Stimulated activated CD8-positive, alpha-beta memory T cell treated with anti-CD3 and anti-CD28 coated beads, Interleukin-7, amount 100 ng/mL, for 24 hours (primary cell): ENCODE measurements around the gene METAP1D.
A peak's percentile ranks its signal among the peaks of the same experiment; 100 is the strongest.
"Not testable (repeated sequence)": the region's sequence is repeated elsewhere in the genome, so short reads cannot be mapped to it uniquely, and the experiment has no call there.

ENCODE experiments used
- DNase-seq: peaks from one replicate; pipeline ENCODE4 v3.0.0-alpha.2; 2020; ENCODE audit warnings: low read depth

Gene METAP1D

DNA sequence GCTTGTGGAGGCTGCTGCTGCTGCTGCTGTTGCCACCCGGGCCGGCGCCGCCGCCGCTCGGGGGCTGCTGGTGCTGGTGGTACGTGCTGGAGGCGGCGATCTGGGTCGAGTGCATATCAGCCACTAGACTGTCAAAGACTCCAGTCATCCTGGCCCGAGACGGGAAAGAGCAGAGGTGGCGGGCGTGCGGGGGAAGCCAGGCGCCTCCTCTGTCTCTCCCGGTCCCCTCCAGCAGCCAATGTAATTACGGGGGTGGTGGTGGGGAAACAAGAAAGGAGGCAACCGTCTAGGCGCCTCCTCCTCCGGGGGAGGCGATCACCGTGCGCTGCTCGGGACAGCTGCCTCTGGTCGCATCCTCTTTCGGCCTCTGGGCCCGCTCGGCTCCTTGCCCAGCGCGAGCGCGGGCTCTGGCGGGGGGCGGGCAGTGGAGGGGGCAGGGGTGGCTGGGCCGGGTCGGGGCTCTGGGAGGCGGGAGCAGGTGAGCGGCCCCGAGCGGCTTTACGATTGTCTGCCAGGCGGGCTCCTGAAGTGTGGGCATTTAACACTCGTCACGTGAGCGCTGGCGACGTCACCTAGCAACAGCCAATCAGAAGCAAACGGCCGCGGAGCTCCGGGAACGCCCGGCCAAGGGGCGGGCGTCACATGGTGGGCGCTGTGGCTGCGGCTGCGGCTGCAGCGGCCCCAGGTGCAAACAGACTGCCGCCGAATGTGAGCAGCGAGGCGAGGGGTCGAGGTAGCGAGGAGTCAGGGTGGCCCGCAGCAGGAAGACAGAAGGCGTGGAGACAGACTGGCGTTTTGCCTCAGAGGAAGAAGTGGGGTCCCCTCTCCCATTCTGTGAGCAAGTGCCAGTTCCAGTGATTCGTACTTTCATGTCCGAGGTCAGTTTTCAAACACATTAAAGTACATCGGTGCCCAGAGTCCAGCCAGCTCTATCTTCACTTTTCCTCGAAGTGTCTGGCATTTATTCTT is 102.9 kb downstream of the METAP1D start, which contains the start of gene DLX2:
Gene DLX2 (minus strand): TSS at position 510 of the 969 bp plus-strand sequence. CDS start 362 bp downstream, at position 148.
- DNase-seq: peak; percentile 55

DNA sequence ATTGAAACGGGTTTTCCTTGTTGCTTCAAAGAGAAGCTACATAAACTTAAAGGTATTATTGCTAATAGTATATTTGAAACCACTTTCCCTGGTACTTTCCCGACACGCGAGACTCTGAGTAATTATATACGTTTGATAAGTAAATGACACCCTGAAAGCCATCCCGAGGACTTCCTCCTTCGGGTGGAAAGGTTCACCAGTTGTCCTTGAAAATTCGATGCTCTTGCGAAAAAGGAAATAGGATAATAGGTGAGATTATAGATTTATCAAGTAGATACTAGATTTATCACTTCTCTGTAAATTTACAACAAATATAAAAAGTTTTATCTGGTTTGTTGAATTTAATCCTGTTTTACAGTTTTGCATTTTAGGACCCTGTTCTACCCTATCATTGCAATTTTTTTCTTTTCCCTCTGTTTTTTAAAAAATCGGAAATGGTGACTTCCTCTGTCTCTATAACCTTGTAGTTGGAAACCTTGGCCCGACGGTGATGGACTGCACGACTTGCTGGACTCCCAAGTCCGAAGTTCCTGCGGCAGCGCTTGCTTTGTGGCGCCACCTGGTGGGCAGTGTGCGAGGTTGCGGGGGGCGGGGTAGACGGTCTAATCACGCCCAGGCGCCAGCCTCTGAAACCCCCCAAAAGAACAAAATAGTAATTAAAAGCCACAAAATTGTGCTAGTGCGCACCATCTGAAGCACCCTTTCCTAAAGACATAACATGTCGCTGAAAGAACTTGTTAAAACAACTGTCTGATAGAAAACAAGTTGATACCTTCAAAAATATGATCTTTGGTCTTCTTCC is 103.9 kb downstream of the METAP1D start:
- no peak for DNase-seq

- DNase-seq: no peak
Observed at GRCh38 chr2:172105471-172106107, 105.8 kb downstream of the METAP1D start.

DNA sequence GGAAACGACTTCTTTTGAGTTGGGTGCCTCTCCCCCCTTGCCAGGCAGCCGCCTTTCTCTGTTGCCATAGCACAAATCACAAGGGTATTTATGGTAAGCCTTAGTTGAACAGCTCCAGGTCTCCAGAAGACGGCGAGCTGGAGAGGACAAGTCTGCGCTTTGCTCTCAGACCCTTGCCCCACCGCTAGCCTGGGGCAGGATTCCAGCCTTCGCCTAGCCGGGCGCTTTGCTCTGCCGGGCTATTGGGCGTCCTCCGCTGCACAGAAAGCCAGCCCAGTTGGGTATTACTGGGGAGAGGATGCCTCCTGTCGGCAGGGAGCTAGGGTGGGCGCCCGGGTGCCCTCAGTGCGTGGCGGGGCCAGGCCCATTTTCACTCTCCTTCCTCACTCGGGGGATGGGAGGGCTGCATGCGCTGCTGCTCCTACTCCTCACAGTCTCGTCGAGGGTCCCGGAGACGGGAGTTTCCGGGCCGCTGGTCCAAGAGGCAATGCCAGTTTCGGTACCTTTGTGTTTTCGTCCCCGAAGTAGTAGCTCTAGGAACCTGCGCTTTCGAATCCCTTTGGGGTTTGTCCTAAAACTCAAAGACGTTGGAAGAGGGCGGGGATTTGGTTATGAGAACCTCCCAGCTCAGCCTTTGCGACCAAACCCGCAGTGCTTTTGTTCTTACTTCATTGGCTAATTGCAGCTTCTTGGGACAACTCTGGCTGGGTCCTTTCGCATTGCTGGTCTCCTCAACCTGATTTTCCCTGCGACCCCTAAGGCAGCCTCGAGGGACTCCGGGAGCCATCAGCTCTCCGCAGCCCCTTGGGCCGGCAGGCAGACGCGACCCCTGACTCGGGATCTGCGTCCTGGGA is 106.6 kb downstream of the METAP1D start:
- no peak for DNase-seq

DNA sequence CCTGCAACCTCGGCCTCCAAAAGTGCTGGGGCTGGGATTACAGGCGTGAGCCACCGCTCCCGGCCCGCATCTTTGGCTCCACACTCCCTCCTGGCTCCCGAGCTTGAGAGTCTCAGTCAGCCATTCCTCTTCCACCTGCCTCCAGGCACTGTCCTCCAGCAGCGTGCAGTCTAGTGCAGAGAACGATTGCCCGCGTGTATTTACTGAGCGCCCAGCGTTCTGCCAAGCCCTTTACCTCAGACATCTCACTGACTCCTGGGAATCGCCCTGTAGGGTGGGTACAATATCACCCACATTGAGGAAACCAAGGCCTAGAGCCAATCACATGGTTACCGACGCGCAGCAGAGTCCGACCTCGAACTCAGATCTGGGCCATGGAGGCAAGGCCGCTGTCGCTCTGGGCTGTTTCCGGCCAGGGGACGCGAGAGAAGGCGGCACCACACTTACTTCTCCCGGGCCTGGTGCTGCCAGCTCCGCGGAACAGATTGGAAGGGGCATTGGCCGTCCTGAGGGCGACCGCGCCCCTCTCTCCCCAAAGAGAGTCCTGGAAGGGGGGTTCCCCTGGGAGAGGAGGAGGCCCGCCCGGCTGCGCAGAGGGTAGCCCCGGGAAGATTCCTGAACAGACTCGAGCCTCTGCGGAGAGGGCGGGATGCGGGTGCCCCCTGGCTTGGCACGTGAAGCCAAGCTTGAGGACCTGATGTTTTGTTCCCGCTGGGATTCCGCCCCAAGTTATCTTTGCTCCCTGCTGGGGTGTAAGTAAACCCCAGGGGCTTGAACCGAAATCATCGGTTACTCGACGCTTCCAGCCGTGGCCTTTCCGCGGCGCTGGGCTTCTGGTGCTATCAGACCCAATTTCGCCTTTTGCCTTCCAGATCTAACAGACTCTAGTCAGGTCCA is 108.2 kb downstream of the METAP1D start:
- DNase-seq: no peak

DNA sequence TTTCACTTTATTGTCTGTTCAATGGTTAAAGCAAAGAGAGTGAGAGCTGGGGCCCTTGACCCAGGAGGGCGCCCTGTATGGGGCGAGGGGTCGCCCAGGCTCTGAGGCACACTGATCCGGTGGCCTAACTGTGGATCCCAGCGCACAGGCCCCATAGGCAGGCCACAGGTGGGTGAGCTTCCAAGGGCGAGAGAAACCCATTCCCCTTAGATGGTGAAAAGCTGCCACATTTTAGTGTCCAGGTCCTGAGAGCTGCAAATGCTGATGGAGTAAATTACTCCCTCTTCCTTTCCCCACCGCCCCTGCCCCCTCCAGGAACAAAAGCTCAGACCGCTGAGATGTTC is 108.8 kb downstream of the METAP1D start:
- DNase-seq: no peak

GRCh38 chr2:172109256-172109987 is 109.7 kb downstream of the METAP1D start:
- no peak for DNase-seq

DNA sequence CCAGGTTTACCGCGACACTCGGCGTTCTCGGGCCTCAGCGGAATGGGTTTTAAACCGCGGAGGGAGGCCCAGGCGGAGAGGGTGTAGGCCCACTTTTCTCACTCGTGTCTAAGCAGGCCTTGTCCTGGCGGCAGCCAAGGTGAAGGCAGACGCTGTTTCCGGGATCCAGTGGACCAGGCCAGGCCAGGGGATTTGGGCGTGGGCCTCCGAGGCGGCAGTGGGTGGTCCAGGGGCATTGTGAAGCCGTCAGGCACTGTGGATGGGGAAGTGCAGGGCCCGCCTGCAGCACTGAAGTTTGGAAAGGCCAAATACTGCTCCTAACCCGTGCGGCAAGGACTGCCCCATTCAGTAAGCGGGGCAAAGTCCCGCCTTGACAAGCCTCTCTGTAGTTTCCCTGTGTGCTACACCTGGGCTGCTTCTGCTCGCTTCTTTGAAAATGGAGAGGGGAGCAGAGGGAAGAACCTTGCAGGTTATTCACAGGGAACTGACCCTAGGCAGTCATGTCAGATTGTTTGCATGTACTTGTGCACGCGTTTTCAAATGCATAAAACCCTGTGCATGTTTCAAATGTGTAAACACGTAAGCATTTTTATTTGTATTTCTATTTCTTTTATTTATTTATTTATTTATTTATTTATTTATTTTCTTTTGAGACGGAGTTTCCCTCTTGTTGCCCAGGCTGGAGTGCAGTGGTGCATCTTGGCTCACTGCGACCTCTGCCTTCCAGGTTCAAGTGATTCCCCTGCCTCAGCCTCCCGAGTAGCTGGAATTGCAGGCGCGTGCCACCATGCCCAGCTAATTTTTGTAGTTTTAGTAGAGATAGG is 110.4 kb downstream of the METAP1D start:
- no peak for DNase-seq

DNA sequence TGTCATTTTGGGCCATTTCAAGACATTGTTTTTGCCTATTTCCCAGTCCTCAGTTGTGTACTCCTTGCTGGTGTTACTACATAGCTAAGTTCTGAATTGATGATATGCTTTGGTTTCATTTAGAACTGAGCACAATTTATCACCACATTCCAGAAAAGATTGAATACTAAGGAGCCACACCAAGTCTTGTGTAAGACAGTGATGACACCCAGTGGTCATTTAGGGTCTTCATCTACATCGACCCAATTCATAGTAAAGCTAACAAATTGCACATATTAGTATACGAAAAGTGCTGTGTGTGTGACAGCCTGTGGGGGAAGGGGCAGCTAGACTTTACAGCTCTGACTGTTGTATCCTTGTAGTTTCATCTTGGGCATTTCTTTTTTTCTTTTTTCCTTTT is 113.9 kb downstream of the METAP1D start:
- no peak for DNase-seq

- not testable (repeated sequence) for DNase-seq
Observed at GRCh38 chr2:172114176-172114575, 114.4 kb downstream of the METAP1D start.

- no peak for DNase-seq
Observed at GRCh38 chr2:172114579-172114978, 114.8 kb downstream of the METAP1D start.

DNA sequence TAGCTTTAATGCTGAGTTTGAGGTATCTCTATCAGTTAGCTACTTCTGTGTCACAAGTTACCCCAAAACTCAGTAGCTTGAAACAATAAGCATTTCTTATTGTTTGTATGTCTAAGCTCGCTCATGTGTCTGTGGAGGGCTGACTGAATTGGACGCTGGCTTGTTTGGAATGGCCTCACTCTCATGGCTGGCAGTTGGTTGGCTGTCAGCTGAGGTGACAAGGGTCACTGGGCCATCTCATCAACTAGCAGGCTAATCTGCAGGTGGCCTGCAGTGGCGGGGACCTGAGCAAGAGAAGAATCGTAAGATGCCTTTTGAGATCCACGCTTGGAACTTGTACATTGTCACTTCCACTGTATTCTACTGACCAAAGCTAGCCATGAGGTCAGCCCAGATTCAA is 116.4 kb downstream of the METAP1D start:
- DNase-seq: no peak

DNA sequence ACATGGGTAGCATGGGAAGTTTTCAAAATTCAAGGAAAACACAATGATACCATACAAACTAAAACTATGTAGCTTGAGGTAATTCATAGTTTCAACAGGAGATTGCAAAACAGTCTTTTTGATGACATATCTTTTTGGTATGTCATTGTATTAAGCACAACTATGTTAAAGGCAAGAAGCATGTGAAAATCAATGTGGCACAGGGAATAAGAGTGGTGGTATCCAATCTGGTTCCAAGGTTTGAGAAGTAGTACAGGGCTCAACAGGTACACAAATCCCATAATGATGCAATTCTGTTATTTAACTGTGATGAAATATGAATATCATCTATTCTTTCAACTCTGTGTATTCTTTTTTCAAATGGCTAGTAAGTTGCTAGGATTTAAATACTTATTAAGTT is 119.3 kb downstream of the METAP1D start:
- DNase-seq: no peak

DNA sequence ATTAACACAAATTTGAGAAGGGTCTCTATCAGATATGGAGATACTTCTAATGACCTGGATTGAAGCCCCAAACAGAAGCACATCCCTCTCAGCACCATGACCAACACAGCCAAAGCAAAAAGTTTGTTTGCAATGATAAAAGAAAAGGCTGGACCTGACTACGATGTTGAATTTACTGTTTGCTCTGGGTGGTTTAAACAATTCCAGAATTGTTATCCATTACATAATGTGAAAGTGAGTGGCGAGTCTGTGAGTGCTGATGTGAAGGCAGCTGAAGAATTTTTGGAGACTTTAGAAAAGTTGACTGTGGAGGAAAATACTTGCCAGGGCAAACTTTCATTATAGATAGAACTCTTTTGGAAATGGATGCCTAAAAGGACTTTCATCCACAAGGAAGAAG is 120.4 kb downstream of the METAP1D start:
- no peak for DNase-seq

DNA sequence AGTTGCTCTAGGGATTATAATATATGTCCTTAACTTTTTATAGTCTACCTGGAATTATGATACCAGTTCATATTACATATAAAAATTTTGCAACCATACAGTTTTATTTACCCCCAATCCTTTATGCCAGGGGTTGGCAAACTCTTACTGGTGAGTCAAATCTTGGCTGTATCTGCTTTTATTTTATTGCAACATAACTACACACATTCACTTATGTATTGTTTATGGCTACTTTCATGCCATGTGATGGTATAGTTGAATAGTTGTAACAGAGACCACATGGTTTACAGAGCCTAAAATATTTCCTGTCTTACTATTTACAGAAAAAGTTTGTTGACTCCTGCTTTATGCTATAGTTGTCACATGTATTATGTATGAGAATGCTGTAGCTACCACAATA is 128.7 kb downstream of the METAP1D start:
- no peak for DNase-seq

DNA sequence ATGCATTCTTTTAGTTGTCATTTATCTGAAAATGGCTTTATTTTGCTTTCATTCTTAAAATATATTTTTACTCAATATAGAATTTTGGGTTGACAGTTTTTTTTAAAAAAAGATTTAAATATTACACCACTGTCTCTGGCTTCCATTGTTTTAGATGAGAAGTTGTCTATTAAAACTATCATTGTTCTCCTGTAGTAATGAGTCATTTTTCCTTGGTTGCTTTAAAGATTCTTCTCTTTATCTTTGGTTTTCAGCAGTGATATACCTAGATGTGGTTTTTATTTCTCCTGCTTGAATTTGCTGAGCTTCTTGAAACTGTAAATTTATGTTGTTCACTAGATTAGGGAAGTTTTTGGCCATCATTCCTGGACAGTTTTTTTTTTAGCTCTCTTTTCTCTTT is 129.7 kb downstream of the METAP1D start:
- no peak for DNase-seq
